HL-60 (cell line): Measurements from ENCODE around the gene HOXA11.

Experiments
- DNase-seq, 2 experiments: peaks; one replicate each; pipeline ENCODE4 v3.0.0-alpha.2; 2010 to 2020; ENCODE audit warnings: low read depth in 1 of 2, low spot score in 1 of 2
- H3K27ac ChIP-seq: fragments of 250-450 bp; sonication (Bioruptor Pico); replicated peaks from 2 replicates; pipeline ENCODE4 v1.5.1; 2020; ENCODE audit warnings: mild to moderate bottlenecking, moderate library complexity
- H3K27me3 ChIP-seq: fragments of 250-450 bp; sonication (Bioruptor Pico); 2 replicates; pipeline ENCODE4 v1.5.1; 2021; ENCODE audit warnings: mild to moderate bottlenecking, moderate library complexity; ENCODE audit not compliant: insufficient read depth, poor library complexity, severe bottlenecking
- H3K4me3 ChIP-seq: replicated peaks from 2 replicates; pipeline ENCODE4 v1.5.1; 2011; ENCODE audit warnings: mild to moderate bottlenecking, control low read depth, low read length; ENCODE audit not compliant: insufficient read depth
- GABPA ChIP-seq: IDR thresholded peaks from 2 replicates; pipeline ENCODE4 v1.6.1; 2012; ENCODE audit warnings: low read depth
- POLR2AphosphoS5 ChIP-seq: IDR thresholded peaks from 2 replicates; pipeline ENCODE4 v1.6.1; 2012; ENCODE audit warnings: low read depth
- SPI1 ChIP-seq: IDR thresholded peaks from 2 replicates; pipeline ENCODE4 v1.6.1; 2012; ENCODE audit warnings: low read depth, mild to moderate bottlenecking, borderline replicate concordance
- TF ChIP-seq, protein P1 (sequence below): IDR thresholded peaks from one replicate; pipeline ENCODE4 v1.5.1; 2011; ENCODE audit warnings: low read length, control low read depth, inconsistent platforms; ENCODE audit not compliant: insufficient read depth
- TF ChIP-seq, protein P2 (sequence below): IDR thresholded peaks from 2 replicates; pipeline ENCODE4 v1.6.1; 2012; ENCODE audit warnings: low read depth; ENCODE audit not compliant: insufficient replicate concordance

HOXA11 gene

DNA sequence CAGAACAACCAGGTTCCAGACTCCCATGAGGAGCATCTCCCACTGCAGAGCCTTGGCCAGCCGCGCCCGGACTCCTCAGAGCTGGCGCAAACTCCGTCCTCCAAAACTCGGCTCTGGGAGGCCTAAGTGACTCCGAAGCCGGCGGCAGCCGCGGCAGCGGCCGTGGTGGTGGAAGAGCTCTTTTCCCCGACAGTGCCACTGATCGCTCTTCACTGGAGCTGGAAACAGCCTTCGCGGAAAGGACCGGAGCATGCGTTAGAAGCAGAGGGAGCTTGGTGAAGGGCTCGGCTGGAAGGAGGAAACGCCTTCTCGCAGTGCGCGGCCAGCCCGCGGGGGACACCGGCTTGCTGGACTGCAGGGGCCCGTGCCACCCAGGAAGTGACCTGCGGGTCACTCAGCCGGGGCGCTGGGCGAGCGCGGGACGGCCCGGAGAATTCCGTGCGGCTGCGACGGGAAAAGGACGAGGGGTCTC, 19.9 kb upstream of the HOXA11 start:
- no peak for DNase-seq
- peaks cover 64% of the 10 kb centered on the region for H3K27me3 ChIP-seq
- no peak overlapping the region for H3K27ac ChIP-seq
- TF ChIP-seq, protein P1, sequence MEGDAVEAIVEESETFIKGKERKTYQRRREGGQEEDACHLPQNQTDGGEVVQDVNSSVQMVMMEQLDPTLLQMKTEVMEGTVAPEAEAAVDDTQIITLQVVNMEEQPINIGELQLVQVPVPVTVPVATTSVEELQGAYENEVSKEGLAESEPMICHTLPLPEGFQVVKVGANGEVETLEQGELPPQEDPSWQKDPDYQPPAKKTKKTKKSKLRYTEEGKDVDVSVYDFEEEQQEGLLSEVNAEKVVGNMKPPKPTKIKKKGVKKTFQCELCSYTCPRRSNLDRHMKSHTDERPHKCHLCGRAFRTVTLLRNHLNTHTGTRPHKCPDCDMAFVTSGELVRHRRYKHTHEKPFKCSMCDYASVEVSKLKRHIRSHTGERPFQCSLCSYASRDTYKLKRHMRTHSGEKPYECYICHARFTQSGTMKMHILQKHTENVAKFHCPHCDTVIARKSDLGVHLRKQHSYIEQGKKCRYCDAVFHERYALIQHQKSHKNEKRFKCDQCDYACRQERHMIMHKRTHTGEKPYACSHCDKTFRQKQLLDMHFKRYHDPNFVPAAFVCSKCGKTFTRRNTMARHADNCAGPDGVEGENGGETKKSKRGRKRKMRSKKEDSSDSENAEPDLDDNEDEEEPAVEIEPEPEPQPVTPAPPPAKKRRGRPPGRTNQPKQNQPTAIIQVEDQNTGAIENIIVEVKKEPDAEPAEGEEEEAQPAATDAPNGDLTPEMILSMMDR = no peak
- TF ChIP-seq SPI1 (no peak), GABPA (no peak), POLR2AphosphoS5 (no peak)
- TF ChIP-seq, protein P2, sequence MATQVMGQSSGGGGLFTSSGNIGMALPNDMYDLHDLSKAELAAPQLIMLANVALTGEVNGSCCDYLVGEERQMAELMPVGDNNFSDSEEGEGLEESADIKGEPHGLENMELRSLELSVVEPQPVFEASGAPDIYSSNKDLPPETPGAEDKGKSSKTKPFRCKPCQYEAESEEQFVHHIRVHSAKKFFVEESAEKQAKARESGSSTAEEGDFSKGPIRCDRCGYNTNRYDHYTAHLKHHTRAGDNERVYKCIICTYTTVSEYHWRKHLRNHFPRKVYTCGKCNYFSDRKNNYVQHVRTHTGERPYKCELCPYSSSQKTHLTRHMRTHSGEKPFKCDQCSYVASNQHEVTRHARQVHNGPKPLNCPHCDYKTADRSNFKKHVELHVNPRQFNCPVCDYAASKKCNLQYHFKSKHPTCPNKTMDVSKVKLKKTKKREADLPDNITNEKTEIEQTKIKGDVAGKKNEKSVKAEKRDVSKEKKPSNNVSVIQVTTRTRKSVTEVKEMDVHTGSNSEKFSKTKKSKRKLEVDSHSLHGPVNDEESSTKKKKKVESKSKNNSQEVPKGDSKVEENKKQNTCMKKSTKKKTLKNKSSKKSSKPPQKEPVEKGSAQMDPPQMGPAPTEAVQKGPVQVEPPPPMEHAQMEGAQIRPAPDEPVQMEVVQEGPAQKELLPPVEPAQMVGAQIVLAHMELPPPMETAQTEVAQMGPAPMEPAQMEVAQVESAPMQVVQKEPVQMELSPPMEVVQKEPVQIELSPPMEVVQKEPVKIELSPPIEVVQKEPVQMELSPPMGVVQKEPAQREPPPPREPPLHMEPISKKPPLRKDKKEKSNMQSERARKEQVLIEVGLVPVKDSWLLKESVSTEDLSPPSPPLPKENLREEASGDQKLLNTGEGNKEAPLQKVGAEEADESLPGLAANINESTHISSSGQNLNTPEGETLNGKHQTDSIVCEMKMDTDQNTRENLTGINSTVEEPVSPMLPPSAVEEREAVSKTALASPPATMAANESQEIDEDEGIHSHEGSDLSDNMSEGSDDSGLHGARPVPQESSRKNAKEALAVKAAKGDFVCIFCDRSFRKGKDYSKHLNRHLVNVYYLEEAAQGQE = no peak
- no peak overlapping the region for H3K4me3 ChIP-seq

DNA sequence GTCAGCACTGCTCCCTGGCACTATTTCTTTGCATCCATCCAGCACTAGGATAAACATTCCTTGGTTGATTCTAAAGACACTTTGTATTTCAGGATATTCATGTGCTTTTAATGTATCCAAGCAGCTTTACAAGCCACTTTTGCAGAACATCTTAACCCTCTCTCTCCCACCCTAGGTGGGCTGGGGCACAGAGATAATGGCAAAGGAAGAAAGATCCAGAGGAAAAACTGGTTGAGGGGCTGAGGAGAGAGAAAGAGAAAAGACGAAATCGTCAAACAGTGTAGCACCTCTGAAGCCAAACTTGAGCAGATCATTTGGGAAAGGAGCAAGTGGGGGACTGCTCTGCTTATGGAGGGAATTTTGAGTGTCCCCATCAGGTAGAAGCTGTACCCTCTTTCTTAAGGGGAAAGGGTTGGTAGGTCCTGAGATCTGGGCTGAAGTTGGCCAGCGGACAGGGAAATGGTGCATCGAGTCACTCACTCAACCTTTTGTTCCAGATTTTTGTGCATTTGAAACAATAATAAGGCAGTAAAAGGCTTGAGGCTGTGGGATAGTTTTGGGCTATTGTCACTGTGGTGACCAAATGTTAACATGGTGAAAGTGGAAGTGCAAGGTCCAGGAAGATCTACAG, 19.0 kb upstream of the HOXA11 start:
- TF ChIP-seq POLR2AphosphoS5 (no peak), GABPA (no peak)
- TF ChIP-seq, protein P1 = no peak
- H3K27ac ChIP-seq = no peak overlapping the region
- DNase-seq = no peak
- peaks cover 66% of the 10 kb centered on the region for H3K27me3 ChIP-seq
- no peak overlapping the region for H3K4me3 ChIP-seq

DNA sequence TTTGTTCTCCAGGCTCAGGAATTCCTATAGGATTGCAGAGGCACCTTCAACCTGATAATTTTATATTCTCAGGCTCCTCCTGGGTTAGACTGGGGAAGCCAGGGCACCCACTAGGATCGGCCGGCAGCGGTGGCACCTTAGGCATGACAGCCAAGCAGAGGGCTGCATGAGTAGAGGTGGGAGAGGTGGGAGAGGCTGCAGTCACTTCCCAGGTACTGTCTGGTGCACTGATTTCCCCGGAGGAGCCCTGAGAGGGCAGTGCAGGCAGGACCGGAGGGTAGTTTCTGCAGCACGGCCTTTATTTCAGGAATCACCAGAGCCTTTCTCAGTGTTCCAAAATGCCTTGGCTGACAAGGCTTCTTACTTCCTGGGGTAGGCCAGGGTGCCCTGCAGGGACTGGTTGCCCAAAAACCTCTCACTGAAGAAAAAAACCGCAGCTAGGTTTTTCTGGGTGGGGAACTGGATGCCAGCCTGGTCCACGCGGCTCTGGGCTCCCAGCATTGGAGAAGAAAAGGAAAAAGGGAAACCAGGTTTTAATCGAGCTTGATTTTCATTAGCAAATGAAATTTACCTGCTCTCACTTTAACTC, 18.4 kb upstream of the HOXA11 start:
- H3K4me3 ChIP-seq = no peak overlapping the region
- DNase-seq = no peak
- H3K27me3 ChIP-seq = peaks cover 71% of the 10 kb centered on the region
- H3K27ac ChIP-seq = no peak overlapping the region
- no peak for TF ChIP-seq SPI1
- TF ChIP-seq GABPA = no peak
- TF ChIP-seq POLR2AphosphoS5 = no peak
- TF ChIP-seq, protein P1 = no peak
- TF ChIP-seq, protein P2 = no peak

DNA sequence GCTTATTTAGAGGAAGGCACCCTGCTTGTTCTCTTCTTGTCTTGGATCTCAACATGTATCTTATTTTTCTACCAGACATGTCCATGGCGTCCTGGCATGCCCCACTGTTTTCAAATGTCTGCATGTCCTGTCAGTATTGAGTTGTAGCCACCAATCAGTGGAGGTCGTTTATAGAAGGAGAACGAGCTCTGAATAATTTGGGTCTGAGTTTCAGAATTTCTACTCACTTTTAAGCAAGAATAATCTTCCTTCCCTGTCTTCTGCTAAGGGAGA, 17.8 kb upstream of the HOXA11 start:
- DNase-seq = no peak
- no peak overlapping the region for H3K27ac ChIP-seq
- TF ChIP-seq, protein P1 = no peak
- TF ChIP-seq, protein P2 = no peak
- peaks cover 78% of the 10 kb centered on the region for H3K27me3 ChIP-seq
- H3K4me3 ChIP-seq = no peak overlapping the region
